K562 (cell line): ENCODE results near the gene FES. TPM values are rescaled to one million over a fixed set of nuclear protein-coding genes. Genes with fewer than 3 reads are reported as not detected.

Experiments used
- DNMT1 ChIP-seq: fragments of 450-650 bp; IDR thresholded peaks from 2 replicates; pipeline ENCODE4 v1.6.1; 2016; ENCODE audit warnings: antibody characterized with exemption, mild to moderate bottlenecking
- E2F3 ChIP-seq: fragments of 250-450 bp; sonication (Bioruptor Pico); IDR thresholded peaks from 2 replicates; pipeline ENCODE4 v1.4.0; 2020; ENCODE audit warnings: mild to moderate bottlenecking
- GATAD2A ChIP-seq: fragments of 450-650 bp; IDR thresholded peaks from 2 replicates; pipeline ENCODE4 v1.6.1; 2017
- HDAC3 ChIP-seq: fragments of 450-650 bp; IDR thresholded peaks from 2 replicates; pipeline ENCODE4 v1.6.1; 2018; ENCODE audit warnings: borderline replicate concordance, mild to moderate bottlenecking, moderate library complexity; ENCODE audit not compliant: partially characterized antibody
- HOXB6 ChIP-seq: fragments of 250-450 bp; sonication (Bioruptor Pico); IDR thresholded peaks from 2 replicates; pipeline ENCODE4 v1.5.1; 2022; ENCODE audit warnings: mild to moderate bottlenecking, borderline replicate concordance
- KAT2B ChIP-seq: IDR thresholded peaks from one replicate; pipeline ENCODE4 v1.6.1; 2012; ENCODE audit warnings: low read depth, mild to moderate bottlenecking, control low read depth, inconsistent platforms, low read length, moderate library complexity
- RFX7 ChIP-seq: fragments of 250-450 bp; sonication (Bioruptor Pico); IDR thresholded peaks from 2 replicates; pipeline ENCODE4 v1.5.1; 2021; ENCODE audit warnings: mild to moderate bottlenecking
- SAP30 ChIP-seq: fragments of 200-600 bp; sonication (generic); IDR thresholded peaks from 2 replicates; pipeline ENCODE4 v1.6.1; 2012; ENCODE audit warnings: borderline replicate concordance, low read depth, mild to moderate bottlenecking, moderate library complexity, low read length, control low read depth, inconsistent platforms; ENCODE audit not compliant: insufficient read depth, poor library complexity, severe bottlenecking
- SMAD4 ChIP-seq: fragments of 250-450 bp; sonication (Bioruptor Pico); conservative IDR thresholded peaks from 2 replicates; pipeline ENCODE4 v1.8.0; 2021; ENCODE audit warnings: inconsistent platforms, mild to moderate bottlenecking, moderate library complexity
- U2AF2 ChIP-seq: fragments of 200-400 bp; formaldehyde crosslinking; optimal IDR thresholded peaks from 2 replicates; pipeline ENCODE3; 2017; ENCODE audit warnings: low read depth, mild to moderate bottlenecking, low read length
- ZNF232 ChIP-seq: sonication (generic); formaldehyde crosslinking; IDR thresholded peaks from 2 replicates; pipeline ENCODE4 v1.8.0; 2022; ENCODE audit warnings: mild to moderate bottlenecking, missing genetic modification reagents
- ZNF696 ChIP-seq: fragments of 250-450 bp; sonication (Bioruptor Pico); conservative IDR thresholded peaks from 2 replicates; pipeline ENCODE4 v1.4.0; 2020; ENCODE audit warnings: mild to moderate bottlenecking, moderate library complexity
- polyA plus RNA-seq, 8 experiments: library from polyadenylated mRNA; depleted of rRNA in 4 of 8; stranded (reverse) in 5 of 8; unstranded in 3 of 8; fragments of >200 nt; fragmentation: Nextera tagmentation in 2 of 8; fragmentation: Illumina TruSeq in 1 of 8; extraction: Ambion mirVana in 2 of 8; extraction: Trizol in 1 of 8; gene quantifications; 2 replicates each; pipeline versions ENCODE4 v1.2.1 to v1.2.3, GENCODE V29; 2011 to 2014; ENCODE audit warnings: inconsistent platforms in 1 of 8, missing spikeins in 1 of 8
- total RNA-seq, 7 experiments: library from RNA; depleted of rRNA in 6 of 7; stranded (reverse); fragments of >200 nt in 6 of 7; fragmentation: Illumina TruSeq in 2 of 7; extraction: Trizol in 2 of 7; gene quantifications; 2 replicates each; pipeline versions ENCODE4 v1.2.1 to v1.2.3, GENCODE V29; 2011 to 2021; ENCODE audit warnings: low replicate concordance in 1 of 7
- TF ChIP-seq, protein P1 (sequence below), 2 experiments: fragments of 450-650 bp in 1 of 2; sonication (generic) in 1 of 2; formaldehyde crosslinking in 1 of 2; IDR thresholded peaks; 2 replicates each; pipeline versions ENCODE4 v1.7.1 to v1.9.0; 2016 to 2022; ENCODE audit warnings: inconsistent platforms in 1 of 2, mild to moderate bottlenecking in 1 of 2, missing genetic modification reagents in 1 of 2
- TF ChIP-seq, protein P2 (sequence below): fragments of 250-450 bp; sonication (Bioruptor Pico); IDR thresholded peaks from 2 replicates; pipeline ENCODE4 v1.8.0; 2021; ENCODE audit warnings: moderate library complexity, mild to moderate bottlenecking, inconsistent platforms

Gene FES
- total and polyA plus RNA-seq, 9 of the 15 experiments (the other 6 are each of a cell fraction or from before 2014, with no cell fraction given): 0.38 to 2.6 (median 0.82) TPM

DNA sequence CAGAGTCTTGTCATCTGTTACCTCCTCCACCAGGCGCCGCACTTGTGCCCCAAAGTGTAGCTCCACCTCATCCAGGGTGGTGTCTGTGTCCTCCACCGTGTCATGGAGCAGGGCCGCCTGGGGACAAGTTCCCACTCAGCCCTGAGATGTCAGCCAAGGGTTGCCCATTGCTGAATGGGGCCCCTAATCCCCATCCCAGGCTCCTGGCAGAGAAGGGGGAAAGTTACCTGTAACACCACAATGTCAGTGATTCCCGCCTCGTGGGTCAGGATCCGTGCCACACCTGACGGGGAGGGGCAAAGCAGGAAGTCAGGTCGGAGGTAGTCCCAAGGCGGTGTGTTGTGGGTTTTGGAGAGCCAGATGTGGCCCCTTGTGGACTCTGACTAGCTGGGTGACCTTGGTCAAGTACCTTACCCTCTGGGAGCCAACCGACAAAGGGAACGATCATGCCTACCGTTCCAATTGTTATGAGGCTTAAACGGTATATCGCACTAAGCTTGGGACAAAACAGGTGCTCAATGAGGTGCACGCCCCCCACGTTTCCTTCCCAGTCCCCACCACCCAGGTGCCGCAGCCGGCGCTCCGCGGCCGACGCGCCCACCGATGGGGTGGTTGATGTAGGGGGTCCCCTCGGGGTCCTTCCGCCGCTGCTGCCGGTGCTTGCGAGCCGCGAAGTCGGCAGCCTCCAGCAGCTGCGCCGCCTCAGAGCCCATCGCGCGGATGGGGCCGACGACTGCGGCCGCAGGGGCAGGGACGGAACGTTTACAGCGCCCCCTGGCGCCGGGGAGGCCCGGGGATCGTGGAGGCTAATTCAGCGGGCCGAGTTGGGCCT is 47.7 kb downstream of the FES start, which contains the start of gene HDDC3 (continued):
- peak; percentile 88 for TF ChIP-seq GATAD2A
- TF ChIP-seq ZNF232 (CRISPR knock-in tag): no peak
- TF ChIP-seq SMAD4 (CRISPR knock-in tag): peak; percentile 49
- no peak for TF ChIP-seq ZNF696
- TF ChIP-seq U2AF2: no peak
- peak; percentile 90 for TF ChIP-seq SAP30
- TF ChIP-seq, protein P1, sequence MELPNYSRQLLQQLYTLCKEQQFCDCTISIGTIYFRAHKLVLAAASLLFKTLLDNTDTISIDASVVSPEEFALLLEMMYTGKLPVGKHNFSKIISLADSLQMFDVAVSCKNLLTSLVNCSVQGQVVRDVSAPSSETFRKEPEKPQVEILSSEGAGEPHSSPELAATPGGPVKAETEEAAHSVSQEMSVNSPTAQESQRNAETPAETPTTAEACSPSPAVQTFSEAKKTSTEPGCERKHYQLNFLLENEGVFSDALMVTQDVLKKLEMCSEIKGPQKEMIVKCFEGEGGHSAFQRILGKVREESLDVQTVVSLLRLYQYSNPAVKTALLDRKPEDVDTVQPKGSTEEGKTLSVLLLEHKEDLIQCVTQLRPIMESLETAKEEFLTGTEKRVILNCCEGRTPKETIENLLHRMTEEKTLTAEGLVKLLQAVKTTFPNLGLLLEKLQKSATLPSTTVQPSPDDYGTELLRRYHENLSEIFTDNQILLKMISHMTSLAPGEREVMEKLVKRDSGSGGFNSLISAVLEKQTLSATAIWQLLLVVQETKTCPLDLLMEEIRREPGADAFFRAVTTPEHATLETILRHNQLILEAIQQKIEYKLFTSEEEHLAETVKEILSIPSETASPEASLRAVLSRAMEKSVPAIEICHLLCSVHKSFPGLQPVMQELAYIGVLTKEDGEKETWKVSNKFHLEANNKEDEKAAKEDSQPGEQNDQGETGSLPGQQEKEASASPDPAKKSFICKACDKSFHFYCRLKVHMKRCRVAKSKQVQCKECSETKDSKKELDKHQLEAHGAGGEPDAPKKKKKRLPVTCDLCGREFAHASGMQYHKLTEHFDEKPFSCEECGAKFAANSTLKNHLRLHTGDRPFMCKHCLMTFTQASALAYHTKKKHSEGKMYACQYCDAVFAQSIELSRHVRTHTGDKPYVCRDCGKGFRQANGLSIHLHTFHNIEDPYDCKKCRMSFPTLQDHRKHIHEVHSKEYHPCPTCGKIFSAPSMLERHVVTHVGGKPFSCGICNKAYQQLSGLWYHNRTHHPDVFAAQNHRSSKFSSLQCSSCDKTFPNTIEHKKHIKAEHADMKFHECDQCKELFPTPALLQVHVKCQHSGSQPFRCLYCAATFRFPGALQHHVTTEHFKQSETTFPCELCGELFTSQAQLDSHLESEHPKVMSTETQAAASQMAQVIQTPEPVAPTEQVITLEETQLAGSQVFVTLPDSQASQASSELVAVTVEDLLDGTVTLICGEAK (IDR thresholded peaks at IDR 0.05): peak; percentile 44; the same call in 1 of the 2 replicates
- TF ChIP-seq, protein P1 (CRISPR knock-in tag; IDR thresholded peaks at IDR 0.05): no peak
- TF ChIP-seq E2F3 (CRISPR knock-in tag): peak; percentile 66; the same call in 1 of the 2 replicates
- TF ChIP-seq HOXB6 (CRISPR knock-in tag): no peak
- TF ChIP-seq KAT2B: peak; percentile 53
- no peak; the same call in 1 of the 2 replicates for TF ChIP-seq DNMT1
- TF ChIP-seq, protein P2, sequence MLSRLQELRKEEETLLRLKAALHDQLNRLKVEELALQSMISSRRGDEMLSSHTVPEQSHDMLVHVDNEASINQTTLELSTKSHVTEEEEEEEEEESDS (CRISPR knock-in tag): no peak
- no peak for TF ChIP-seq RFX7 (CRISPR knock-in tag)
- TF ChIP-seq HDAC3: no peak
